ENCODE results near the gene TTC33.

DNA sequence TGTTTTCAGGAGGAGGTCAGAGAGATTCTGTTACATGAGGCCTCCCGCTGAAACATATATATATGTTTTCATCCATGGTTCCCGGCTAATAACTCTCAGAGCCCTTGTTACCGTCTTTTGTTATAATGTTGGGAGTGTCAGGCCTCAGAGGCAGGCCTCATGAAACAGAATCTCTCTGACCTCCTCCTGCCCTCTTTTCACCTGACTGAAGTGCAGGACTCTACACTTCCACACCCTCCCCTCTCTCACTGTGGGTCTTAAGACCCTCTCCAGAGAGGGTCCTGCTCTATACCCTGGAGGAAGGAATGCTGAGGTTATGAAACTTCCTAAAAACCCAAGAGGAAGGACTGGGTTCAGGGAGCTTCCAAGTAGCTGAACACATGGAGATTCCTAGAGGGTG lies 104.6 kb downstream of the TTC33 start:
- TF ChIP-seq, protein P1, sequence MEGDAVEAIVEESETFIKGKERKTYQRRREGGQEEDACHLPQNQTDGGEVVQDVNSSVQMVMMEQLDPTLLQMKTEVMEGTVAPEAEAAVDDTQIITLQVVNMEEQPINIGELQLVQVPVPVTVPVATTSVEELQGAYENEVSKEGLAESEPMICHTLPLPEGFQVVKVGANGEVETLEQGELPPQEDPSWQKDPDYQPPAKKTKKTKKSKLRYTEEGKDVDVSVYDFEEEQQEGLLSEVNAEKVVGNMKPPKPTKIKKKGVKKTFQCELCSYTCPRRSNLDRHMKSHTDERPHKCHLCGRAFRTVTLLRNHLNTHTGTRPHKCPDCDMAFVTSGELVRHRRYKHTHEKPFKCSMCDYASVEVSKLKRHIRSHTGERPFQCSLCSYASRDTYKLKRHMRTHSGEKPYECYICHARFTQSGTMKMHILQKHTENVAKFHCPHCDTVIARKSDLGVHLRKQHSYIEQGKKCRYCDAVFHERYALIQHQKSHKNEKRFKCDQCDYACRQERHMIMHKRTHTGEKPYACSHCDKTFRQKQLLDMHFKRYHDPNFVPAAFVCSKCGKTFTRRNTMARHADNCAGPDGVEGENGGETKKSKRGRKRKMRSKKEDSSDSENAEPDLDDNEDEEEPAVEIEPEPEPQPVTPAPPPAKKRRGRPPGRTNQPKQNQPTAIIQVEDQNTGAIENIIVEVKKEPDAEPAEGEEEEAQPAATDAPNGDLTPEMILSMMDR (IDR thresholded peaks at IDR 0.05; ENCODE audit: insufficient read depth, low read length, poor library complexity, severe bottlenecking), result no peak
- no peak for TF ChIP-seq EZH2phosphoT487 (conservative IDR thresholded peaks at IDR 0.05; ENCODE audit: low read length)

Measured in SU-DHL-6 (cell line).